A549 (cell line): ENCODE data around the gene ARAP1. TPM values are rescaled to one million over a fixed set of nuclear protein-coding genes. Genes with fewer than 3 reads are reported as not detected.

Experiments
- ATAC-seq, 2 experiments: fragments of 200-7000 bp in 1 of 2; fragments of >200 bp in 1 of 2; cut with Nextera tagmentation in 1 of 2; cut with Tn5 transposase in 1 of 2; 3 replicates each; pipeline versions ENCODE4 v1.8.0 to v1.9.1; 2018 to 2020; ENCODE audit warnings: mild to moderate bottlenecking in 1 of 2, moderate library complexity in 1 of 2
- CTCF ChIA-PET: fragments of 300-600 bp; sonication (Branson Sonifier 250); formaldehyde crosslinking; extraction: SDS; loops from one replicate; lab custom pipeline; 2021; ENCODE audit warnings: antibody characterized with exemption, inconsistent platforms; lab: Yijun Ruan, JAX
- POLR2A ChIA-PET: fragments of 350-600 bp; formaldehyde crosslinking; extraction: SDS; loops from one replicate; lab custom pipeline; 2021; ENCODE audit warnings: antibody characterized with exemption, inconsistent platforms; lab: Yijun Ruan, JAX
- DNase-seq, 2 experiments: peaks; one replicate each; pipeline versions ENCODE4 v3.0.0 to v3.0.0-alpha.2; 2011 to 2016; ENCODE audit warnings: low read depth in 1 of 2, low spot score in 1 of 2
- FAIRE-seq: peaks from 2 replicates; lab custom pipeline; 2011; peaks lifted over from hg19 to GRCh38; lab: Jason Lieb, UNC
- H3K27ac ChIP-seq, 2 experiments: fragments of >200 bp; sonication (Bioruptor Twin); formaldehyde crosslinking; 3 replicates each; pipeline ENCODE4 v1.5.1; 2016 to 2017
- H3K4me1 ChIP-seq: fragments of >200 bp; sonication (Bioruptor Twin); formaldehyde crosslinking; 3 replicates; pipeline ENCODE4 v1.6.1; 2016
- H3K4me2 ChIP-seq: fragments of >200 bp; sonication (Bioruptor Twin); formaldehyde crosslinking; 3 replicates; pipeline ENCODE4 v1.6.1; 2016
- H3K4me3 ChIP-seq: fragments of >200 bp; sonication (Bioruptor Twin); formaldehyde crosslinking; 3 replicates; pipeline ENCODE4 v1.5.1; 2016
- H3K9me3 ChIP-seq: fragments of >200 bp; sonication (Bioruptor Twin); formaldehyde crosslinking; 3 replicates; pipeline ENCODE4 v1.6.1; 2016
- ATOH8 ChIP-seq: fragments of 250-450 bp; sonication (Bioruptor Pico); IDR thresholded peaks from 2 replicates; pipeline ENCODE4 v1.5.0; 2020; ENCODE audit warnings: low read depth, mild to moderate bottlenecking, moderate library complexity
- BCL3 ChIP-seq: fragments of >200 bp; sonication (Bioruptor Twin); formaldehyde crosslinking; IDR thresholded peaks from 3 replicates; pipeline ENCODE4 v1.6.1; 2016
- BHLHE40 ChIP-seq: IDR thresholded peaks from 2 replicates; pipeline ENCODE4 v1.6.1; 2012; ENCODE audit warnings: low read depth, low read length, inconsistent platforms
- CHD4 ChIP-seq: fragments of 200-600 bp; sonication (generic); IDR thresholded peaks from 2 replicates; pipeline ENCODE4 v1.6.1; 2016; ENCODE audit warnings: antibody characterized with exemption, mild to moderate bottlenecking, borderline replicate concordance
- CTCF ChIP-seq: fragments of >200 bp; sonication (Bioruptor Twin); formaldehyde crosslinking; IDR thresholded peaks from 3 replicates; pipeline ENCODE4 v1.5.1; 2016
- E2F6 ChIP-seq: IDR thresholded peaks from 2 replicates; pipeline ENCODE4 v1.6.1; 2012; ENCODE audit warnings: low read depth, borderline replicate concordance
- EHMT2 ChIP-seq: fragments of 200-600 bp; sonication (generic); IDR thresholded peaks from 2 replicates; pipeline ENCODE4 v1.6.1; 2016; ENCODE audit warnings: antibody characterized with exemption, low read depth, mild to moderate bottlenecking, moderate library complexity
- ELK1 ChIP-seq: fragments of 150-350 bp; IDR thresholded peaks from 2 replicates; pipeline ENCODE4 v1.6.1; 2014; ENCODE audit warnings: low read depth, mild to moderate bottlenecking, low read length
- FOSL2 ChIP-seq, 2 experiments: fragments of 450-650 bp in 1 of 2; fragments of >200 bp in 1 of 2; sonication (Bioruptor Twin) in 1 of 2; formaldehyde crosslinking; IDR thresholded peaks; 2 replicates each; pipeline versions ENCODE4 v1.5.0 to v1.6.1; 2016 to 2020; ENCODE audit warnings: mild to moderate bottlenecking in 1 of 2, moderate library complexity in 1 of 2
- FOXS1 ChIP-seq: fragments of 250-450 bp; sonication (Bioruptor Pico); IDR thresholded peaks from 2 replicates; pipeline ENCODE4 v1.5.0; 2020; ENCODE audit warnings: mild to moderate bottlenecking, moderate library complexity
- HOXB13 ChIP-seq: fragments of 250-450 bp; sonication (Bioruptor Pico); IDR thresholded peaks from 2 replicates; pipeline ENCODE4 v1.5.0; 2020; ENCODE audit warnings: low read depth, mild to moderate bottlenecking, moderate library complexity
- JUN ChIP-seq, 2 experiments: fragments of >200 bp; sonication (Bioruptor Twin); formaldehyde crosslinking; IDR thresholded peaks; 2 replicates in 1 of 2; 3 replicates in 1 of 2; pipeline ENCODE4 v1.6.1; 2016 to 2017
- KDM5A ChIP-seq: fragments of 200-600 bp; sonication (generic); IDR thresholded peaks from 2 replicates; pipeline ENCODE4 v1.6.1; 2016; ENCODE audit warnings: antibody characterized with exemption, mild to moderate bottlenecking
- MAX ChIP-seq: IDR thresholded peaks from 2 replicates; pipeline ENCODE4 v1.6.1; 2012
- PHF8 ChIP-seq: fragments of 200-600 bp; sonication (generic); IDR thresholded peaks from 2 replicates; pipeline ENCODE4 v1.6.1; 2016; ENCODE audit warnings: low read depth, mild to moderate bottlenecking, antibody characterized with exemption, moderate library complexity, borderline replicate concordance
- POLR2A ChIP-seq: IDR thresholded peaks from 2 replicates; pipeline ENCODE4 v1.6.1; 2012; ENCODE audit warnings: mild to moderate bottlenecking, low read length
- POLR2AphosphoS2 ChIP-seq: conservative IDR thresholded peaks from 2 replicates; pipeline ENCODE4 v1.6.1; 2012; ENCODE audit warnings: low read length, improper control_type of control experiment, inconsistent platforms
- RAD21 ChIP-seq, 2 experiments: fragments of >200 bp in 1 of 2; sonication (Bioruptor Twin) in 1 of 2; formaldehyde crosslinking in 1 of 2; IDR thresholded peaks in 1 of 2; conservative IDR thresholded peaks in 1 of 2; 2 replicates in 1 of 2; 3 replicates in 1 of 2; pipeline ENCODE4 v1.6.1; 2012 to 2018; ENCODE audit warnings: inconsistent platforms in 1 of 2
- RFX5 ChIP-seq: fragments of 450-650 bp; IDR thresholded peaks from 2 replicates; pipeline ENCODE4 v1.7.1; 2014; ENCODE audit warnings: antibody characterized with exemption, mild to moderate bottlenecking, moderate library complexity
- SMC3 ChIP-seq: fragments of >200 bp; sonication (Bioruptor Twin); formaldehyde crosslinking; IDR thresholded peaks from 3 replicates; pipeline ENCODE4 v1.6.1; 2018; ENCODE audit warnings: inconsistent platforms
- USF2 ChIP-seq: fragments of 450-650 bp; IDR thresholded peaks from 2 replicates; pipeline ENCODE4 v1.6.1; 2014; ENCODE audit warnings: antibody characterized with exemption
- ZC3H11A ChIP-seq: fragments of 450-650 bp; IDR thresholded peaks from 2 replicates; pipeline ENCODE4 v1.6.1; 2014; ENCODE audit warnings: antibody characterized with exemption, mild to moderate bottlenecking
- ZSCAN20 ChIP-seq: fragments of 250-450 bp; sonication (Bioruptor Pico); IDR thresholded peaks from 2 replicates; pipeline ENCODE4 v1.8.0; 2022; ENCODE audit warnings: mild to moderate bottlenecking, moderate library complexity
- WGBS: methylation state at CpG from one replicate; pipeline ENCODE4 v1.1.6; 2017; ENCODE audit errors: missing lambda C conversion rate; 5-methylcytosine and 5-hydroxymethylcytosine counted together
- polyA plus RNA-seq, 4 experiments: library from polyadenylated mRNA; depleted of rRNA in 3 of 4; stranded (reverse); fragments of >200 nt; fragmentation: RNase III in 1 of 4; extraction: RNeasy Plus Mini Kit Qiagen cat#74134 plus additional on column Dnase treatment in 1 of 4; gene quantifications; 2 replicates in 3 of 4; 3 replicates in 1 of 4; pipeline ENCODE4 v1.2.3, GENCODE V29; 2011 to 2017

ARAP1 gene
- polyA plus RNA-seq, 2 of the 4 experiments (the other 2 are of a cell fraction), result 29.5 to 30.1 TPM

GRCh38 chr11:72798361-72798760 is 46.2 kb upstream of the ARAP1 start (continued):
- TF ChIP-seq FOSL2 (IDR thresholded peaks at IDR 0.05), result no peak
- no peak for TF ChIP-seq FOSL2 (CRISPR knock-in tag; IDR thresholded peaks at IDR 0.05)
- TF ChIP-seq ELK1, result no peak
- TF ChIP-seq, all 56 proteins: peak for 0

GRCh38 chr11:72793425-72794367 is 41.5 kb upstream of the ARAP1 start, which contains the start of gene STARD10:
Gene STARD10, minus strand, starts transcription at chr11:72794047. Its CDS starts 12,866 bp downstream, at chr11:72781181.
- 3% methylated on average over 35 of the region's 55 CpGs for WGBS
- H3K4me2 ChIP-seq, result peak within 1 kb of the TSS; percentile 82
- POLR2A ChIA-PET, result interaction anchor here (0.6 to 2.0 kb wide), 7 partner anchors 11 to 148 kb away, joined by 4 to 10 read pairs (median 5); no protein-coding TSS in a partner anchor
- peak; percentile 94 for DNase-seq
- TF ChIP-seq KDM5A (peak; percentile 89), JUN (IDR thresholded peaks at IDR 0.05) (peak in 1 of 2 experiments; percentile 86; a peak in 3 of 5 replicates), POLR2A (peak; percentile 48), USF2 (peak; percentile 76), POLR2AphosphoS2 (no peak), MAX (peak; percentile 94), SMC3 (peak; percentile 82), ZC3H11A (0 out of 2 replicates have a peak, but pooled peaks have one; percentile 3), PHF8 (peak; percentile 73; the same call in 1 of the 2 replicates), E2F6 (peak; percentile 86; the same call in 1 of the 2 replicates), ATOH8 (no peak), HOXB13 (CRISPR knock-in tag) (no peak), RFX5 (peak; percentile 73; the same call in 1 of the 2 replicates), FOSL2 (IDR thresholded peaks at IDR 0.05) (no peak), FOSL2 (CRISPR knock-in tag; IDR thresholded peaks at IDR 0.05) (0 out of 2 replicates have a peak, but pooled peaks have one; percentile 19), CTCF (peak; percentile 95), EHMT2 (no peak), ZSCAN20 (CRISPR knock-in tag) (no peak), CHD4 (no peak), FOXS1 (CRISPR knock-in tag) (0 out of 2 replicates have a peak, but pooled peaks have one; percentile 53), BHLHE40 (0 out of 2 replicates have a peak, but pooled peaks have one; percentile 16), BCL3 (0 out of 3 replicates have a peak, but pooled peaks have one; percentile 44), RAD21 (conservative IDR thresholded peaks at IDR 0.05 in 1 of 2, IDR thresholded peaks at IDR 0.05 in 1 of 2) (peak; percentile 51 to 74)
- TF ChIP-seq, all 56 proteins: peak for 16
- Histone ChIP-seq H3K9me3 (no peaks in the 10 kb centered on the region), H3K27ac (peak within 1 kb of the TSS; percentile 93 to 95), H3K4me3 (peak within 1 kb of the TSS; percentile 57), H3K4me1 (peaks cover 14% of the 10 kb centered on the region)
- ATAC-seq, result peak; percentile 93 to 97
- peak; percentile 23 for FAIRE-seq
- CTCF ChIA-PET, result interaction anchor here (0.6 to 8.4 kb wide), 44 partner anchors 9 to 500 kb away, joined by 3 to 162 read pairs (median 5); partner anchors contain the start of genes ARAP1 and ATG16L2
